ENCODE measurements around the gene LYZL1. TPM values are rescaled to one million over a fixed set of nuclear protein-coding genes. Genes with fewer than 3 reads are reported as not detected.

Gene LYZL1
- polyA plus RNA-seq, 1 donor from 2014 or later: not detected

- no peak overlapping the region for H3K4me2 ChIP-seq (ENCODE audit: low read length)
- no peak for TF ChIP-seq EZH2 (IDR thresholded peaks at IDR 0.05; ENCODE audit: borderline replicate concordance, insufficient read depth, low read length, poor library complexity, severe bottlenecking)
- TF ChIP-seq RAD21 (conservative IDR thresholded peaks at IDR 0.05): no peak
- TF ChIP-seq MXI1 (conservative IDR thresholded peaks at IDR 0.05; ENCODE audit: poor library complexity, severe bottlenecking): no peak
These were observed 6.9 kb downstream of the LYZL1 start for GRCh38 chr10:29295813-29296212.

GRCh38 chr10:29297678-29298077 lies 8.8 kb downstream of the LYZL1 start:
- no peaks in the 10 kb centered on the region for H3F3A ChIP-seq (ENCODE audit: insufficient read depth, low read length, poor library complexity, severe bottlenecking)
- no peaks in the 10 kb centered on the region for H3K79me2 ChIP-seq (replicated peaks; ENCODE audit: insufficient read depth, low read length)
- H3K9me2 ChIP-seq (ENCODE audit: insufficient read depth, low read length): no peaks in the 10 kb centered on the region
- no peaks in the 10 kb centered on the region for H4K20me1 ChIP-seq (ENCODE audit: insufficient read depth)
- H3K27me3 ChIP-seq (ENCODE audit: insufficient read depth, low read depth, low read length): no peaks in the 10 kb centered on the region
- no peak overlapping the region for H3K9ac ChIP-seq (ENCODE audit: low read length)
- H3K9me3 ChIP-seq (ENCODE audit: low read length): peaks cover 2% of the 10 kb centered on the region
- H3K27ac ChIP-seq (ENCODE audit: low read length): no peak overlapping the region
- no peak overlapping the region for H3K4me3 ChIP-seq (ENCODE audit: low read length)
- H2AFZ ChIP-seq (ENCODE audit: low read depth, low read length): no peak overlapping the region
- H3K4me2 ChIP-seq (ENCODE audit: low read length): no peak overlapping the region
- no peak for TF ChIP-seq REST (IDR thresholded peaks at IDR 0.05; ENCODE audit: borderline replicate concordance)
- TF ChIP-seq TAF1 (IDR thresholded peaks at IDR 0.05; ENCODE audit: low read depth): no peak
- no peak for TF ChIP-seq SMC3 (conservative IDR thresholded peaks at IDR 0.05; ENCODE audit: poor library complexity)
- no peak for TF ChIP-seq MXI1 (conservative IDR thresholded peaks at IDR 0.05; ENCODE audit: poor library complexity, severe bottlenecking)
- TF ChIP-seq POLR2AphosphoS5 (IDR thresholded peaks at IDR 0.05): no peak
- no peak for TF ChIP-seq RAD21 (conservative IDR thresholded peaks at IDR 0.05)
- no peak for TF ChIP-seq CTCF (IDR thresholded peaks at IDR 0.05; ENCODE audit: poor library complexity, severe bottlenecking)
- TF ChIP-seq EZH2 (IDR thresholded peaks at IDR 0.05; ENCODE audit: borderline replicate concordance, insufficient read depth, low read length, poor library complexity, severe bottlenecking): no peak
- TF ChIP-seq EP300 (conservative IDR thresholded peaks at IDR 0.05; ENCODE audit: poor library complexity, severe bottlenecking): no peak
- H3K36me3 ChIP-seq (ENCODE audit: insufficient read depth, low read length): no peaks in the 10 kb centered on the region

More at GRCh38 chr10:29295813-29296212, 6.9 kb downstream of the LYZL1 start:
- Histone ChIP-seq H3K79me2 (replicated peaks; ENCODE audit: insufficient read depth, low read length) (no peaks in the 10 kb centered on the region), H3F3A (ENCODE audit: insufficient read depth, low read length, poor library complexity, severe bottlenecking) (no peaks in the 10 kb centered on the region), H4K20me1 (ENCODE audit: insufficient read depth) (no peaks in the 10 kb centered on the region), H3K4me3 (ENCODE audit: low read length) (no peak overlapping the region), H3K27me3 (ENCODE audit: insufficient read depth, low read depth, low read length) (no peaks in the 10 kb centered on the region), H3K36me3 (ENCODE audit: insufficient read depth, low read length) (no peaks in the 10 kb centered on the region), H3K27ac (ENCODE audit: low read length) (no peak overlapping the region), H3K9me3 (ENCODE audit: low read length) (peaks cover 2% of the 10 kb centered on the region), H3K9me2 (ENCODE audit: insufficient read depth, low read length) (no peaks in the 10 kb centered on the region), H2AFZ (ENCODE audit: low read depth, low read length) (no peak overlapping the region), H3K9ac (ENCODE audit: low read length) (no peak overlapping the region)
